Measurements from ENCODE around the gene PRTG.

- no peak for TF ChIP-seq POLR2A (IDR thresholded peaks at IDR 0.05)
- no peak for TF ChIP-seq CTCF (IDR thresholded peaks at IDR 0.05)
- TF ChIP-seq POLR2AphosphoS5 (IDR thresholded peaks at IDR 0.05) = no peak
Measured at GRCh38 chr15:55786341-55786740, 43.4 kb upstream of the PRTG start.
